RCC 7860 (cell line): ENCODE data around the gene SNX33.
"Not testable (repeated sequence)": the region's sequence is repeated elsewhere in the genome, so short reads cannot be mapped to it uniquely, and the experiment has no call there.

Experiments
- DNase-seq: peaks from one replicate; pipeline ENCODE4 v3.0.0-alpha.2; 2015; ENCODE audit warnings: low spot score
- FAIRE-seq: peaks from 2 replicates; lab custom pipeline; 2012; peaks lifted over from hg19 to GRCh38; lab: Jason Lieb, UNC

SNX33 gene

DNA sequence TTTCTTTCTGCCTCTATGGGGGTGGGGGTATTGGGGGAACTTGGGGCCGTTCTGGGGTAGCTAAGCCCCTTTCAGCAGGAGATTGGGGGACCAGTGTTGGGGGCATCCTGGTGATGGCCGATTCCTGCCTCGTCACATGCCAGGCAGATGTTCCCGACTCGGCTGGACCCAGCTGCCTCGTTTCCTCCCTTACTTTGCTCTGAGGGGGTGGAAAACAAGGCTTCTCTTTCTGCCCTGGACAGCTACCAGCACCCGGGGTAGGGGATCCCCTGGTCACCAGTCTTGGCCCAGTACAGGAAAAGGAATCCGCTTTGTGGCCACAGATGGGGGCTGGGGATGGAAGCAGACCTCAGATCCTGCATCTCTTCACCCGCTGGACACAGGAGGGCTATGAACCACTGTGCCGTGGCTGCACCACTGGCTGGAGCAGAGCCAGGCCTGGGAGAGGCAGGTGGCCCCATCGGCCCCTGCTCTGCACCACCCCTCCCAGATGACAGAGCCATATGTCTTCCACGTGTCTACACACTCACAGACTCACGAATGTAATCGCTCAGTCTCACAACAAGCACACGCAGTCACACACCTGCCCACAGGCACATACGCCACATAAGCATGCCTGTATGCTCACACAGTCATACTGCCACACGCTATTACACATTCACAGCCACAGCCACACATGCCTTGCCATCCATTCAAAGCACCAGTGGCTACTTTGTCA lies 12.4 kb downstream of the SNX33 start:
- DNase-seq = no peak
- FAIRE-seq = no peak

DNA sequence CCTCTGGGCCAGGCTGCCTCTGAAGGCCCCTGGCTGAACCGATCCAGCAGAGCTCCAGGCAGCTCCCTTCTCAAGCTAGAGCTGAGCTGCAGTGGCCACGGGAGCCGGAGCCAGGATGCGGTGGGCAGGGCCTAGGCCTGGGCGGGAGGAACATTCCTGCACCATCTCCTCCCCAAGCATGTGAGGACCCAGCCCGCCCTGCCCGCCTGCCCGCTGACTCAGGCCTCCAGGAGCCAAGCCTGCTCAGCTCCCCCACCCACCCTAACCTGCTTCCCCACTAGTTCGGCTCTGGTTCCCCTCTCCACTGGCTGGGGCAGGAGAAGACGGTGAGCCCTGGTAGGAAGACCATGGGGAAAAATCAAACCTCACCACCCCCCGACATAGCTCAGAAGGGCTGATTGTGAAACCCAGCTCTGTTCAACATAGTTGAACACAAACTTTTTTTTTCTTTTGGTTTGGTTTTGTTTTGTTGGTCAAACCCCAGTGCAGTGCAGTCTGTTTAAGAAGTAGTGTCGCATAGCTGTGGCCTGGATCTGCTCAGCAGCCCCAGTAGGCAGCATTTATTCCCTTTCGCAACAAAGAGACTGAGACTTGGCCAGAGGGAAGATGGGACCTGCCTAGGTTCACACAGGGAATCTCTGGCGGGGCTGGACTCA lies 13.5 kb downstream of the SNX33 start:
- DNase-seq (peak; percentile 80), FAIRE-seq (no peak)

DNA sequence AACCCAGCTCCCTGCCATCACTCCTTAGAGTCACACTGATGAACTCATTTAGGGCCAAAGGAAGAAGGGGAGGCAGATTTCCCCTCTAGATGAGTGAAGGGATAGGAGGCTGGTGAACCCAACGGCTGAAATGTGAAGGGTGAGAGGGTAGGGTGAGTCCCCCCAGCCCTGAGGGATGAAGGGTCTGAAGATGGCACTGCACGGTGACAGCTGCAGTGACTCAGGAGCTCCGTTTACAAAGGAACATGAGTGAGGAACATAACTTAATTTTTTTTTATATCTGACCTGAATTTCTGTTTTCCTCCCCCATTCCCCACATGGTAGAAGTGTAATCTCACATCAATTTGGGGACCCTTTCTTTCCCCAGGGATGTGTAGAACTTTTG lies 14.0 kb downstream of the SNX33 start:
- FAIRE-seq (no peak), DNase-seq (no peak)

DNA sequence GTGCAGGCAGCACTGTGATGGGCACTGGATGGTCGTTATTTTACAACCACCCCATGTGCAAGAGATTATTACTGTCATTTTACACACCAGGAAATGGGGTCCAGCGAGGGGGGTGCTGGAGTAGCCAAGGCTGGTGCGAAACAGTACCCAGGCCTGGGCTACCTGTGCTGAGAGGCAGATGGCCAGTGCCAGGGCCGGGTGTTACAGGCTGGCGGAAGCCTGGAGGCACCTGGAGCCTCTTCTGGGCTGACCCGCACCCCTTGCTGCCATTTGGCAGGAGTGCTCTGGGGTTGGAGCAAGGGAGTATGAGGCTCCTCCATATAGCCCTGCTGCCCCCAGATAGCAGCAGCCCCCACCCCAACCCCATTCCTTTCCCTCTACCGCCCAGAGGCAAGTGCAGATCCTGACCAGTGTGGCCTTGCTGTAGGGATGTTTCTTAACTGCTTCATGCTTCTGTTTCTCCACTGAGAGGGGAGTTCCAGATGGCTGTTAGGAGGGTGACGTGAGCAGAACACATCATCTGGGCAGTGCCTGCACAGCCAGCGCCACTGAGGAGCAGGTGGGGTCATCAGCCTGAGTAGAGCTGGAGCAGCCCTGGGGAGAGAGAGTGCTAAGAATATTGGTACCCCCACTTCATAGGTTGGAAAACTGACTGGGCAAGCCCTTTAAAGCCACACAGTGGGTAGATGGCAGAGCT lies 15.3 kb downstream of the SNX33 start:
- no peak for FAIRE-seq

DNA sequence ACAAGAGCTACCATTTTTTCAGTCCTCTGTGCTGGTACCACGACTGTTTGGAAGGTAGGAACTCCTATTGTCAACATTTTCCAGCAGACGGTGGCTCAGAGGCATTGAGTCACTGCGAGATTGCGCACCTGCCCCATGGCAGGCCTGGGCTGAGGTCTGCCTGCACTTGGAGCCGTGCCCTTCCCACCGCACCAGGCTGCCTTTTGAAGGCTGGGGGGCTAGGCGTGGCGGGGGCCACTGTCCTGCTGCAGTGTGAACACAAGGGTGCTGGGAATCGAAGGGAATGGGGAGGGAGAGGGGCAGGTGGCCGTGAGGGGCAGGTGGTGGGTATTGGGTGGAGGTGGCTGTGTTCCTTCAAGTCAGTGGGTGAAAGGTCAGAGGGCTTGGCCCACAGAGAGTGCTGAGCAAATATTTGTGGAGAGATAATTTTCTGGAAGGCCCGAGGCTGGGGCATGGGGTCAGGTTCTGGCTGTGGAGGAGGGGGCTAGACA lies 16.3 kb downstream of the SNX33 start:
- DNase-seq = no peak
- FAIRE-seq = no peak

More for the DNA sequence above, 15.3 kb downstream of the SNX33 start:
- DNase-seq = no peak

DNA sequence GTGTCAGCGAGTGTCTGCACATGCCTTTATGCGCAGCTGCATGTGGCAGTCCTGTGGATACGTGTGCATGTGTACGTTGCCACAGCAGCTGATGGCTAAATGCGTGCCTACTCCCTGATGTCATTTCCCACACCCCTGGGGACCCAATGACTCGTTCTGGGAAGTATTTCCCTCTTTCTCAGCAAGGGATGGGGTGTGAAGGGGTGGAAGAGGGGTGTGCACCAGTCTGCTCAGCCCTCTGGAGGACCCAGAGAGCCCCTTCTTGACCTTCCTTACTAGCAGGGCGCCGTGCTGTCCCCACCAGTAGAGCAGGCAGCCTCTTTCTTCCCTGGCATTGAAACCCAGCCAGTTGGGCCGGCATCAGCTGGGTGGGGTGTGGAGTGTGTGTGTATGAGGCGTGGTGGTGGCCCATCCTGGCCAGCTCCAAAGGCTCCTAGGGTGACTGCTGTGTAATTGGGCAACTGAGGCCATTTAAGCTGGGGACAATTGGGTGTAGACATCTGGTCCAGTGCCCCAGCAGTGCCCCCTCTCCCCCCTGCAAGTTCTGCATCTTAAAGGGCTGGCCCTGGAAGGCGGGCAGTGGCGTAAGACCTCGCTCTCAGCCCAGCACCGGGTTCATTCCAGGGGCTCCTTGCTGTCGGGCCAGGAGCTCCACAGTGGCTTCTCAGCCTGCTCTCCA lies 19.2 kb downstream of the SNX33 start:
- FAIRE-seq = peak; percentile 84
- DNase-seq = peak; percentile 98

DNA sequence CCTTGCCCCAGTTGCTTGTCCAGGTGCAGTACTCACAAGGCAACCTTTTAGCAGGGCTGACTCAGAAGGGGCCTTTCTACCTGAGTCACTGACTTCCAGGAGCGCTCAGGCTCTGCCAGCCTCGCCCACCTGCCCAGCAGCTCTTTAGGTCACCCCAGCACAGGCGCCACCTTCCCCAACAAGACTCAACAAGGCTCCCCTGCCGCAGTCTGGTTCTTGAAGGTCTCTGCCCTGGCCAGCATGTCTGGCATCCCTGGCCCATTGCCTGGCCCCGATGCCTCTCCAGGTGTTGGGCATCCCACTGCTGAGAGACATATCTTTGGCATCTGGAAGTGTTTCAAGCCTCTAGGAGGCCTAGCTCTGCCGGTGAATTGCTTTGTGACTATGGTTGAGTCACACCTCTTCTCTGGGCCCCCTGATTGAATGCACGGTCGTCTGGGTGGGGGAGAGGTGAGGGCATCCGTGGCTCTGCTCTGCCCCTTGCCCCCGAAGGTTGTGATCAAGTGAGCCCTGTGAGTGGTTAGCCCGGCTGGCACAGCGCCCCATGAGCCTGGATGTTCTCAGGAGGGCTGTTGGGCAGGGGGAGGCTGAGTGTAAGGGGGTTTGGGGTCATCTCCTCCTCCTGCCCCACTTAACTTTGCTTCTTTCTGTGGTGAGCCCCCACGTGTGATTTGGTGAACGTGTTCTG lies 21.6 kb downstream of the SNX33 start:
- DNase-seq (peak; percentile 59), FAIRE-seq (no peak)

DNA sequence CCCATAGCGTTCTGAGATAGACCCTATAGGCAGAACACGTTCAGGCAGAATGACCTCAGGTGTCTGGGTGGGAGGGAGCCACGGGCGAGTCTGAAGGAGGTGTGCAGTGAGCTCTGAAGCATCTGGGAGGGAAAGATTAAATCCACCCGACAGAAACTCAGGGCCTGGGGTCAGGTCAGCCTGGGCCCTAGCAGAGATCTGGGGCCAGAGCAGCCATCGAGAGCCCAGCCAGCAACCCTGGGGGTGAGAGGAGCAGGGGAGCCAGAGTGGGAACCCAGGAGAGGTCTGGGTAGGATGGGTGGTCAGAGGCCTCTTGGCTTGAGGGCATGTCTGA lies 22.1 kb downstream of the SNX33 start:
- FAIRE-seq = no peak
- DNase-seq = no peak

DNA sequence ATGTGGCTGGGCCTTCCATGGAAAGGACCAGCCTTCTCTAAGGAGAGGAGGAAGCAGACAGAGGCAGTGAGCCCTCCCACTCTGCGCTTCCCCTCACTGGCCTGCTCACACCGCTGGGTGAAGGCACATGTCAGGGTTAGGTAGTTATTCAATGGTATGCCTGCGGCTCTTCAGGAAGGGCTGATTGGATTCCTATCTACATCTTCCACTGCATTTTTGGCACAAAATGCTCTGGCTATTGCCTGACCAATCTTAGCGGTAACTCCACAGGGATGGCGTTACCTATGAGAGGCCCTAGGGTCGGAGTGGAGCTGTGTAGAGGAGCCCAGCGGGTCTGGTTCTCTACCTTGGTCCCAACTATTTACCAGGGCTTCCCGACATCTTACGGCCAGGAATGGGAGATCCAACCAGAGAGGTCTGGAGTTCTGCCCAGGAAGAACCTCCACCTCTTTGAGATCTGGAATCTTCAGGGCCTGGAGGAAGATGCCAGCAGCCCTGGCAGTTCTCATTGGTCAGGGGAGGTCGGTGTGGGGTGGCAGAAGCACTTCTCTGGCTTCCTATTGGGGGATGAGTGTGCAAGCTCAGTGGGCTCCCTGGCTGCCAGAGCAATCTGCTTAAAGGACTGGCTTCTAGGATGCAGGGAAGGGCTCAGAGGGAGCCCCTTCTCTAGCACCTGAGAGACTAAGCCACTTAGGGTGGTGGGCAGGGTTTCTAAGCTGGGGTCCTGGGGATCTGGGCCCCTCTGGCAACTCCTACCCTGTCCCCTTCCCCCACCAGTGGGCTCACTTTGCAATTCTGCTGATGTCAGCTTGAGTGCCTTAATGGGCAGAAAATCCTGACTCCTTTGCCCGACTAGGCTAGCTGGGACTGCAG lies 24.3 kb downstream of the SNX33 start:
- FAIRE-seq = no peak

DNA sequence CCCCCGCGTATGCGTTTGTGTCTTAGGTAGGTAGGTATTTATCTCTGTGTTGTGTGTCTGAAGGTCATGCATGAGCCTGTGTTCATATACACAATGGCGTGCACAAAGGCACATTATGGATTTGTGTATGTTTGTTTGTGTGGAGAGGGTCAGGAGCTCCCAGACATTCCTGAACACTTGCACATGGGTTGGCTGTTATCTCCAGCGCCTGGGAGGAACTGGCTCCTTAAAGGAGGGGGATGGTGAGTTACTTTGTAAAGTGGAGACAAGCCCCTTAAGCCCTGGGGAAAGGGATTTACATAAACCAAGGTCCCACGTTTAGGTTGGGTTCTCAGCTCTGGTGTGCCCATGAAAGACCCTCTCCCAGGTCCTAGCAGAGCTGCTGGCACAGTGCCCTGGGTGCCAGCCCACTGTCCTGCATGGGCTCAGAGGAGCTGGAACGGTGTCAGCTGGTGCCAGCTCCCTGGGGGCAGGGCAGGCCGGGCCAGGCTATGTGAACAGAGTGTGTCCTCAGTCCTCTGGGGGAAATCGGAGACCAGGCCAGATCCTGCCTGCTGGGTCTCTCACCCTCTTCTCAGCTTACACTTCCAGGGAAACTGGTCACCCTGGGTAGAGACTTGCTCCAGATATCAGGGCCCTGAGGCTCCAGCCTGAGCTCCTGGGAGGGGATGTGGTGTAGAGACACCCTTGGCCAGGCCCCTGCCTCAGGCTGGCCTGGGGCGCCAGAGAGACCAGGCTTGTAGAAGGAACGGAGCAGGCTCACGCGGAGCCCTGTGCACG lies 25.1 kb downstream of the SNX33 start:
- DNase-seq (no peak), FAIRE-seq (no peak)

More for the DNA sequence above, 24.3 kb downstream of the SNX33 start:
- DNase-seq = no peak

DNA sequence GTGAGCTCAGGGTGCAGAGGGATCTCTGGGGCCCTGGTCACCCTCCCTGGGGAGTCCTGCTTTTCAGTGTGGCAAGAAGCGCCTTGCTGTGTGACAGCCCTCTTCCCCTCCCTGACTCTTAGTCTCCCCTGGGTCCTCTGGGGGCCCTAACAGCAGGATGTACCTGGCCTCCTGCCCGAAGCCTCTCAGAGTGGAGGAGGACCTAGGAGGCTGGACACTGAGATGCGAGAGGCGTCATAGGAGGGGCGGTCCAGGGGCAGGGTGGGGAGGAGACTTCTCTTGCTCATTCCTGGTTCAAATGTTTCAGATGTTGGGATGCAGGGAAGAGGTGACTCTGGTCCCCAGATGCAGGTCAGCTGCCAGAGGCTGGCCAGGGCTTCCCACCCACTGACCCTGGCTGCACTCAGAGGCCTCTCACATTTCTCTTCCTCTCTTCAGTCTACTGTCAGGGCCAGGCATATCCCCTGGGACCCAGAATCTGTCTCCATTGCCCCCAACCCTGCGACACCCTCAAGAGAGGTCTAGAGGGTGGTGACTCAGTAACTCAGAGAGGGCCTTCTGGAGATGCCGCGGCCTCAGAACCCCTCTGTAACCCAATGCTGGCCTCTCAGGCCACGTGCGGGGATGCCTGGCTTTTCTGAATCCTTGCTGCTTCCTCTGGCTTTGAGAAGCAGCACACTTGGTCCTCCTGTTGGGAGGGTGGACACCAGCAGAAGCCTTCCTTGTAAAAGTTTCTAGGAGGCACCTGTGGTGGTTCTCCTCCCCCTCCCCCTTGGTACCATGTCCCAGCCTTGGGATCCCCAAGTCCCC lies 25.9 kb downstream of the SNX33 start:
- no peak for FAIRE-seq
- no peak for DNase-seq

DNA sequence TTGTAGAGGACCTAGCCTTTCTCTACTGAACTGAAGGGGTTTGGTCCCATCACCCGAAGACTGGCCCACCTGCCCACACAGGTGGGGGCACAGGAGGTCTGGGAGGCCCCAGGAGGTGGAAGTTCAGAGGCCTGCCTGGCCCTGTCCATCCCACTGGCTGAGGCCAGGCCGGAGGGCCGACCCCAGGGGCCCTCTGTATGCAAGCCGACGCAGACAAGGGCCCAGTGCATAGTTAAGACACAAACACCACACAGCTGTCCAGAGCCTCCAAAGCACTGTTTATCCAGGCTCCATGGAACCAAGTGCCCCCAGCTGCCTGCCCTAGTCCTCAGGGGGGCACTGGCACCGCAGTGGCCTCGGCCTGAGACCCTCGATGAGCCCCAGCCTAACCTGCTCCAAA lies 26.7 kb downstream of the SNX33 start:
- FAIRE-seq = no peak
- no peak for DNase-seq

DNA sequence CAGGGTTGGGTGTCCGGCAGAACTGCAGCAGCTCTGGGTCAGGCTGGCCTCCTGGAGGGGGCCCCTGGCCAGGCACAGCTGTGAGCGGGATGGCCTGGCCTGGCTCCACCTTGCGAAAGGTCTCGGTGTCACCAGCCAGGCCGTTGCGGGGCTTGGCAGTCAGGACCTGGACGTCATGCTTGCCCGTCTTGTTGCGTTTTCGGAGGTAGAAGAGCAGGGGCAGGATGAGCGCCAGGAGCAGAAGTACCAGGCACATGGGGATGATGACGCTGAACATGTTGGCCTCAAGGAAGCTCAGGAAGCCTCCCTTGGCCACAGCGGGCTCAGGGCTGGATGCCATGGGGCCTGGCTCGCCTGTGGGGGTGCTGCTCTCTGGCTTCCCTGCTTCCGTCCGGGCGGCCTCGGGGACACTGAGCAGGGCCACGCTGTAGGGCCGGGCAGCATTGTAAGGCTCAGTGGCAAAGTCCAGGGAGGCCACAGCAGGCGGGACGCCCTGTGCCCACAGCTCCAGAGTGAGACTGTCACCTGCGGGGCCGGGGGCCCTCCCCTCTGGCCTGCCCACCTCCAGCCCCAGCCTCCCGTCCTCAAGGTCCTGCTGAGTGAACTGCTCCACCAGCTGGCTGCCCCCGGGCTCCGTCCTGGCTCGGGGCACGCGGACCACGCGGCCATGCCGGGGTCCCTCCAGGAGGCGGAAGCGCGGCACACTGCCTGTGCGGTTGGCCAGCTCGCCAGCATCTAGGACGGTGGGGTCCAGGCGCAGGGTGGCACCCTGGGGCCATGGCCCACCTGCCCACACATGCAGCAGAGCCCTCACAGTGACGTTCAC lies 28.1 kb downstream of the SNX33 start:
- DNase-seq (no peak), FAIRE-seq (no peak)

DNA sequence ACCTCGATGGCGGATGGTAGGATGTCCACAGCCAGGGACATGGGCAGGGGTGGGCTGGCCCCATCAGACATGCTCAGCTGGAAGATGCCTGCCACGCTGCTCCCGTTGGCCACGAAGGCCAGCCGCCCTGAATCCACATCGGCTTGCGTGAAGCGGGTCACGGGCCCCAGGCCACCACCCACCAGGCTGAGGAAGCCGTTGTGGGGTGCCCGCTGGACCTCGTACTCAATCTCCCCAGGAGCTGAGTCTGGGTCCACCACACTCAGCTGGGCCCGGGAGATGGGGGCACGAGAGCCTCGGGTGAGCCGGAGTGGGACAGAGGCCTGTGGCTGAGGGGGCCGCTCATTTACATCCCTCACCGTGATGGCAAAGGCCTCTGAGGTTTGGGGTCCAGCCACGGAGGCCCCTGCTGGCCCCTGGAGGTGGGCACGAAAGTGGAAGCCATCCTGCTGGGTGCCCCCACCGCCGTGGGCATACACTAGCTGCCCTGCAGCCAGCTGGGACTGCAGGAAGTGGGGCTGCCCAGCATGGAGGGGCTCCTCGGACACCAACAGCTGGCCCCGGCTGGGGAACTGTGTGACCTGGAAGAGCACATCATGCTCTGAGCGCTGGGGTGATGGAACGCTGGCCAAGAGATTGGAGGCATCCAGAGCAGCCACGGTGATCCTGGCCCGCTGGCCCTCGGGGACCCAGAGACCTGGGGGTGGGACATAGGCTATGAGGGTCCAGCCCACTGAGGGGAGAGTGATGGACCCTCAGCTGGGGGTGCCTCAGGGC lies 29.2 kb downstream of the SNX33 start:
- FAIRE-seq (no peak), DNase-seq (no peak)

DNA sequence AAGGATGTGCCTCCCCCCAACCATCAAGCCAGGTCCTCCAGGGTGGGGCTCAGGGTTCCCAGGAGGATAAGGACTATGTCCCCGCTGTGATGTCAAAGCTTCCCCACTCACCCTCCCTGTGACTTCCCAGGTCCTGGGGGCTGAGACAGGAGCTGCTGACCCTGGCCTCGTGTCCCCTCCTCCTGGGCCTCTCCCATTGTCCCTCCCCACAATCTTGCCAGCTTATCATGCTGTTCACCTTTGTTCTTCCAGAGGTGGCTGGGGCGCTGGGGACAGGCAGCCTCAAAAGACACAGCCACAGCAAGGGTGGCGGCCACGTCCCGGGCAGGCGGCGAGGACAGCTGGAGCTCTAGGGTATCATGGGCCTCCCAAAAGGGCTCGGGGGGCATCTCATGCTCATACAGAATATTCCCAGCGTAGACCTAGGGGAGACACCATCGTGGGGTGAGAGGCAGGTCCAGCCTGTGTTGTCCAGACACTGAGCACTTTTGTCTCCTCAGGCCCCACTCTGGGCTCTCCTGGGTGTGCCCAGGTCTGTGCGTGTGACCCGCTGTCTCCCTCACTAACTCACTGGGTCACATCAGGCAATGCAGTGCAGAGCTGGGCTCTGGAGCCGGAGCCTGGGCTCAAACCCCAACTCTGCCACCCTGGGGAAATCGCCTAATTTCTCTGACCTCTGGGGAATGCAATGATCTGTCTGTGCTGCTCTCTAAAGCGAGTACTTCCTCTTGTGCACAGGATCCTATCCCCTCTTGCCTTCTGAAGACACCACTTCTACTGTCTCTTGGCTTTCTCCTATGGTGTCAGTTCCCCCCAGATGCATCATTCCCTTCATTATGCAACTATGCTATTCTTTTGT lies 30.0 kb downstream of the SNX33 start:
- DNase-seq (no peak), FAIRE-seq (no peak)

DNA sequence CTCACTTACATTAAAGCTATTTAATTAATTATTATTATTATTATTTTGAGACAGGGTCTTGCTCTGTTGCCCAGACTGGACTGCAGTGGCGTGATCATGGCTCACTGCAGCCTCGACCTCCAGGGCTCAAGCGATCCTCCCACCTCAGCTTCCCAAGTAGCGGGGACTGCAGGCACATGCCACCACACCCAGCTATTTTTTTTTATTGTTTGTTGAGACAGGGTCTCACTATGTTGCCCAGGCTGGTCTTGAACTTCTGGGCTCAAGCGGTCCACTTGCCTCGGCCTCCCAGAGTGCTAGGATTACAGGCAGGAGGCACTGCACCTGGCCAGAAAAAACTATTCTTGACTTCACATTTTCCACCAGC lies 30.6 kb downstream of the SNX33 start:
- DNase-seq, FAIRE-seq: not testable (repeated sequence)
